Measurements from ENCODE around the gene SIK3. TPM values are rescaled to one million over a fixed set of nuclear protein-coding genes. Genes with fewer than 3 reads are reported as not detected.
A peak's percentile ranks its signal among the peaks of the same experiment; 100 is the strongest.

SIK3 gene
- total RNA-seq, 1 experiment from 2014 or later: 4.1 TPM

DNA sequence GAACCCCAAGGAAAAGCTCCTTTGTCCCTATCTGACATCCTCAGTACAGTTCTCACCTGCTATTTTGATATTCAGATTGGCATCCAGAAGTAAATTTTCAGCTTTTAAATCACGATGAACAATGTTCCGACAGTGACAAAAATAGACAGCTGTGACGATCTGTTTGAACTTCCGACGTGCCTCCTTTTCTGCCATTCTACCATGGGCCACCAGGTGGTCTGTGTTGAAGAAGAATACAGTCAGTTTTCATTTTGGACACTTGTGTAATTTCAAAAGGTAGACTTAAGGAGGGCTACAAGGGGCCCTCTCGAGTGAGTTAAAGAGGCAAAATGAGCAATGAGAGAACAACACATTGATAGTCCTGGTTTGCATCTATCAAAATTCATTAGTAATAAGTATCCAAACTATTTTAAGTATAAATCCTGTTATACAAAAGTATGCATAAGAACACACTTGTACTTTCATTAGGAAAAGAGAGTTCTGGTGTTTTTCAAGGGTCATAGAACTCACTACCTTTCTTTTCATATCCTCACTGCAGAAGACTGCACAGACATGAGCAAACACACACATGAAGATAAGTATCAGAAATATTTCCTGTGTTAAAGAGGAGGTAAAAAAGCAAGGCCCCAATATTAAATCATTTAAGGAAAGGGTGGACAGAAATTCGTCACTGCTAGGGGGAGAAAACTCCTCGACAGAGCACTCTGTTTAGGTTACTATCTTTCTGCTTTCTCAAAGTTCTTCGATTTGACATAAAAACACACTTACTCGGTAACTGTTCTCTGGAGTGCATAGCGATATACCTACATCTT lies 170.9 kb downstream of the SIK3 start:
- Histone ChIP-seq H3K36me3 (ENCODE audit: insufficient read depth, low read length) (no peaks in the 10 kb centered on the region), H4K20me1 (ENCODE audit: insufficient read depth, low read depth, low read length) (no peaks in the 10 kb centered on the region), H3K27ac (ENCODE audit: low read length) (no peak overlapping the region), H3K9me2 (replicated peaks; ENCODE audit: insufficient read depth, low read length) (no peaks in the 10 kb centered on the region), H3K4me1 (ENCODE audit: low read length) (peaks cover 10% of the 10 kb centered on the region), H2AFZ (ENCODE audit: low read length) (no peak overlapping the region), H3K4me2 (ENCODE audit: low read depth, low read length, poor library complexity, severe bottlenecking) (no peak overlapping the region), H3K9me3 (ENCODE audit: low read length) (no peaks in the 10 kb centered on the region), H3K9ac (ENCODE audit: low read length) (no peak overlapping the region), H3K27me3 (ENCODE audit: low read length) (no peaks in the 10 kb centered on the region), H3K4me3 (ENCODE audit: low read length) (no peak overlapping the region), H3K79me2 (ENCODE audit: low read length) (no peaks in the 10 kb centered on the region)
- peak; percentile 40 for DNase-seq

- H4K20me1 ChIP-seq (ENCODE audit: insufficient read depth, low read depth, low read length): no peaks in the 10 kb centered on the region
- H3K9me3 ChIP-seq (ENCODE audit: low read length): no peaks in the 10 kb centered on the region
- H3K9ac ChIP-seq (ENCODE audit: low read length): no peak overlapping the region
- no peaks in the 10 kb centered on the region for H3K36me3 ChIP-seq (ENCODE audit: insufficient read depth, low read length)
- no peak overlapping the region for H3K4me3 ChIP-seq (ENCODE audit: low read length)
- no peaks in the 10 kb centered on the region for H3K9me2 ChIP-seq (replicated peaks; ENCODE audit: insufficient read depth, low read length)
- no peak overlapping the region for H3K27ac ChIP-seq (ENCODE audit: low read length)
- H3K4me1 ChIP-seq (ENCODE audit: low read length): peaks cover 10% of the 10 kb centered on the region
- no peak overlapping the region for H3K4me2 ChIP-seq (ENCODE audit: low read depth, low read length, poor library complexity, severe bottlenecking)
- H3K79me2 ChIP-seq (ENCODE audit: low read length): no peaks in the 10 kb centered on the region
- H3K27me3 ChIP-seq (ENCODE audit: low read length): no peaks in the 10 kb centered on the region
- H2AFZ ChIP-seq (ENCODE audit: low read length): no peak overlapping the region
- no peak for DNase-seq
Observed at GRCh38 chr11:116925050-116925449, 173.2 kb downstream of the SIK3 start.

- Histone ChIP-seq H2AFZ (ENCODE audit: low read length) (no peak overlapping the region), H3K4me2 (ENCODE audit: low read depth, low read length, poor library complexity, severe bottlenecking) (no peak overlapping the region), H3K9ac (ENCODE audit: low read length) (no peak overlapping the region), H3K36me3 (ENCODE audit: insufficient read depth, low read length) (no peaks in the 10 kb centered on the region), H3K79me2 (ENCODE audit: low read length) (no peaks in the 10 kb centered on the region), H4K20me1 (ENCODE audit: insufficient read depth, low read depth, low read length) (no peaks in the 10 kb centered on the region), H3K27me3 (ENCODE audit: low read length) (no peaks in the 10 kb centered on the region), H3K4me3 (ENCODE audit: low read length) (no peak overlapping the region), H3K9me2 (replicated peaks; ENCODE audit: insufficient read depth, low read length) (no peaks in the 10 kb centered on the region), H3K27ac (ENCODE audit: low read length) (no peak overlapping the region), H3K9me3 (ENCODE audit: low read length) (no peaks in the 10 kb centered on the region), H3K4me1 (ENCODE audit: low read length) (no peaks in the 10 kb centered on the region)
- DNase-seq: no peak
Observed at GRCh38 chr11:116918925-116919655, 179.1 kb downstream of the SIK3 start.

DNA sequence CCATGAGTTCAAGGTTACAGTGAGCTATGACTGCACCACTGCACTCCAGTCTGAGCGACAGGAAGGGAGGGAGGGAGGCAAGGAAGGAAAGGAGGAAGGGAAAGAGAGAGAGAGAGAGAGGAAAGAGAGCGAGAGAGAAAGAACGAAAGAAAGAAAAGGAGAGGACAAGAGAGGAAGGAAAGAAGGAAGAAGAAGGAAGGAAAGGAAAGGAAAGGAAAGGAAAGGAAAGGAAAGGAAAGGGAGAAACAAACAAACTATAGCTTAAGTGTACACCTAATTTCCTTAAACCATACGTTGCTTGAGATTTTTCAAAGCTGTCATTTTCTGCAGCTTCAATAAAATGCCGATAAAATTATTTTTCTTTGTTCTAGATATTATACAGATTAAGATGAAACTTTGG lies 180.6 kb downstream of the SIK3 start:
- H3K79me2 ChIP-seq (ENCODE audit: low read length): no peaks in the 10 kb centered on the region
- no peak overlapping the region for H3K27ac ChIP-seq (ENCODE audit: low read length)

DNA sequence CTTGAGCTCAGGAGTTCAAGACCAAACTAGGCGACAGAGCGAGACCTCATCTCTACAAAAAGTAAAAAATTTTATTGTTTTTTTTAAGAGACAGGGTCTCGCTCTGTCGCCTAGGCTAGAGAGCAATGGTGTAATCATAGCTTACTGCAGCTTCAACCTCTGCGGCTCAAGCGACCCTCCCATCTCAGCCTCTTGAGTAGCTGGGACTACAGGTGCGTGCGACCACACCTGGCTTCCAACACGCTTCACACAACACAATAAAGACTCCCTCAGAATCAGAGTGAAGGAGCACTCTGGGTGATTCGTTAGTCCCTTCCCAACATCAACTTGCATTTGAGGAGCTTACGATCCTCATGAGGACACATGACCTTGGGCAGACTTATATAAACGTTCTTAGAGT lies 181.3 kb downstream of the SIK3 start:
- Histone ChIP-seq H3K27me3 (ENCODE audit: low read length) (no peaks in the 10 kb centered on the region), H3K79me2 (ENCODE audit: low read length) (no peaks in the 10 kb centered on the region), H3K4me1 (ENCODE audit: low read length) (no peaks in the 10 kb centered on the region), H3K4me2 (ENCODE audit: low read depth, low read length, poor library complexity, severe bottlenecking) (no peak overlapping the region), H3K4me3 (ENCODE audit: low read length) (no peak overlapping the region), H3K9me2 (replicated peaks; ENCODE audit: insufficient read depth, low read length) (no peaks in the 10 kb centered on the region), H3K36me3 (ENCODE audit: insufficient read depth, low read length) (no peaks in the 10 kb centered on the region), H2AFZ (ENCODE audit: low read length) (no peak overlapping the region), H3K9me3 (ENCODE audit: low read length) (no peaks in the 10 kb centered on the region), H3K9ac (ENCODE audit: low read length) (no peak overlapping the region), H4K20me1 (ENCODE audit: insufficient read depth, low read depth, low read length) (no peaks in the 10 kb centered on the region), H3K27ac (ENCODE audit: low read length) (no peak overlapping the region)
- DNase-seq: no peak

More for the DNA sequence above, 180.6 kb downstream of the SIK3 start:
- Histone ChIP-seq H3K4me1 (ENCODE audit: low read length) (no peaks in the 10 kb centered on the region), H3K4me3 (ENCODE audit: low read length) (no peak overlapping the region), H3K9me3 (ENCODE audit: low read length) (no peaks in the 10 kb centered on the region), H3K9me2 (replicated peaks; ENCODE audit: insufficient read depth, low read length) (no peaks in the 10 kb centered on the region), H3K9ac (ENCODE audit: low read length) (no peak overlapping the region), H2AFZ (ENCODE audit: low read length) (no peak overlapping the region), H3K36me3 (ENCODE audit: insufficient read depth, low read length) (no peaks in the 10 kb centered on the region), H3K27me3 (ENCODE audit: low read length) (no peaks in the 10 kb centered on the region), H3K4me2 (ENCODE audit: low read depth, low read length, poor library complexity, severe bottlenecking) (no peak overlapping the region), H4K20me1 (ENCODE audit: insufficient read depth, low read depth, low read length) (no peaks in the 10 kb centered on the region)
- no peak for DNase-seq

GRCh38 chr11:116916052-116916451 lies 182.2 kb downstream of the SIK3 start:
- Histone ChIP-seq H4K20me1 (ENCODE audit: insufficient read depth, low read depth, low read length) (no peaks in the 10 kb centered on the region), H3K36me3 (ENCODE audit: insufficient read depth, low read length) (no peaks in the 10 kb centered on the region), H3K9me3 (ENCODE audit: low read length) (no peaks in the 10 kb centered on the region), H3K4me3 (ENCODE audit: low read length) (no peak overlapping the region), H3K9ac (ENCODE audit: low read length) (no peak overlapping the region), H3K4me2 (ENCODE audit: low read depth, low read length, poor library complexity, severe bottlenecking) (no peak overlapping the region), H3K27me3 (ENCODE audit: low read length) (no peaks in the 10 kb centered on the region), H2AFZ (ENCODE audit: low read length) (no peak overlapping the region), H3K4me1 (ENCODE audit: low read length) (no peaks in the 10 kb centered on the region), H3K27ac (ENCODE audit: low read length) (no peak overlapping the region), H3K9me2 (replicated peaks; ENCODE audit: insufficient read depth, low read length) (no peaks in the 10 kb centered on the region), H3K79me2 (ENCODE audit: low read length) (no peaks in the 10 kb centered on the region)
- DNase-seq: no peak

GRCh38 chr11:116913000-116913399 lies 185.2 kb downstream of the SIK3 start:
- H3K79me2 ChIP-seq (ENCODE audit: low read length): no peaks in the 10 kb centered on the region
- no peaks in the 10 kb centered on the region for H3K9me3 ChIP-seq (ENCODE audit: low read length)
- no peaks in the 10 kb centered on the region for H3K4me1 ChIP-seq (ENCODE audit: low read length)
- no peak overlapping the region for H3K4me3 ChIP-seq (ENCODE audit: low read length)
- H3K4me2 ChIP-seq (ENCODE audit: low read depth, low read length, poor library complexity, severe bottlenecking): no peak overlapping the region
- no peak for DNase-seq
- no peak overlapping the region for H2AFZ ChIP-seq (ENCODE audit: low read length)
- H4K20me1 ChIP-seq (ENCODE audit: insufficient read depth, low read depth, low read length): no peaks in the 10 kb centered on the region
- no peaks in the 10 kb centered on the region for H3K36me3 ChIP-seq (ENCODE audit: insufficient read depth, low read length)
- H3K27me3 ChIP-seq (ENCODE audit: low read length): no peaks in the 10 kb centered on the region
- H3K27ac ChIP-seq (ENCODE audit: low read length): no peak overlapping the region
- H3K9me2 ChIP-seq (replicated peaks; ENCODE audit: insufficient read depth, low read length): no peaks in the 10 kb centered on the region
- H3K9ac ChIP-seq (ENCODE audit: low read length): no peak overlapping the region

- no peak overlapping the region for H3K27ac ChIP-seq (ENCODE audit: low read length)
Observed at GRCh38 chr11:116911976-116912734, 186.1 kb downstream of the SIK3 start.

More at GRCh38 chr11:116911976-116912734, 186.1 kb downstream of the SIK3 start:
- Histone ChIP-seq H3K9me2 (replicated peaks; ENCODE audit: insufficient read depth, low read length) (no peaks in the 10 kb centered on the region), H3K4me3 (ENCODE audit: low read length) (no peak overlapping the region), H3K36me3 (ENCODE audit: insufficient read depth, low read length) (no peaks in the 10 kb centered on the region), H4K20me1 (ENCODE audit: insufficient read depth, low read depth, low read length) (no peaks in the 10 kb centered on the region), H3K4me2 (ENCODE audit: low read depth, low read length, poor library complexity, severe bottlenecking) (no peak overlapping the region), H3K27me3 (ENCODE audit: low read length) (no peaks in the 10 kb centered on the region), H3K9me3 (ENCODE audit: low read length) (no peaks in the 10 kb centered on the region), H3K9ac (ENCODE audit: low read length) (no peak overlapping the region), H3K4me1 (ENCODE audit: low read length) (no peaks in the 10 kb centered on the region), H2AFZ (ENCODE audit: low read length) (no peak overlapping the region), H3K79me2 (ENCODE audit: low read length) (no peaks in the 10 kb centered on the region)
- DNase-seq: no peak

All from Karpas-422 (cell line).